ENCODE results near the gene ZNF784.

ZNF784 gene

DNA sequence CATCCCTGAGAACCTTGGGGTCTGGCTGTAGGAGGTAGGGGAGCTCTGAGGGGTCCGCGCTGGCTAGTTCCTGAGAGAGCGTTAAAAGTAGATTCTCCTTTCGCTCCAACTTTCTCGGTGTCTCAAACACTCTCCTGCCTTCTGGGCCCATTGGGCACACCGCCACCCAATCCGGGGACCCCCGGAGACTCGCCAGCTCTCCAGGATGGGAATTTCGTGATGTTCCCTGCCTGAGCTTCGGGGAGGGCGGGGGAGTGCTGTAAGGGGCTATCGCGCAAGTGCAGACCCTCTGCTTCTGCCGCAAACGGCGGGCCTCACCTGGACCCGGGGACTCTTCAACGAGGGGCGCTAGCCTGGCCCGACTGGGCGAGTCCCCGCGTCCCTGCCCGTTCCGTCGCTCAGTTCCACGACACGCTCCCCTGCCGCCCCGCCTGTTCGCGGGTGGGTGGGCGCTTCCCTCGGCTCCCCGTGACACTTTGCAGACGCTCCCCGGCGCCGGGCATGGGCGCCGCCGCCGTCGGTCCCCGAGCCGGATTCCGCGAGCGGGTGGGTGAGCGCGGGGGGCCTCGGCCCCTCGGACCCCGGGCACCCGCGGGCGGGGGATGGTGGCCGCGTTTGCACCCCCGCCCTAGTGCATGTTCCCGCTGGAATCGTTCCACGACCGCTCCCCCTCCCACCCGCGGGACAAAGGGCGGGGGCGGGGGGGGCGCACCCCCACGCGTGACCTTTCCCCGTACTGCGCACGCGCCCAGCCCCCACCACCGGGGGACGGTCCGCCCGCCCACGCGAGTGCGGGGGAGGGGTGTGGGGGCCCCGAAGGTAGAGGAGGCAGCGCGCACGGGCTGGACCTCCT is 23.6 kb upstream of the ZNF784 start, which contains the start of gene CCDC106:
Gene CCDC106 (plus strand): TSS at position 481 of the 853 bp plus-strand sequence. CDS start 835 bp downstream, outside the sequence.
- H4K20me1 ChIP-seq (ENCODE audit: insufficient read depth, low read length): no peaks in the 10 kb centered on the region
- TF ChIP-seq, protein P1, sequence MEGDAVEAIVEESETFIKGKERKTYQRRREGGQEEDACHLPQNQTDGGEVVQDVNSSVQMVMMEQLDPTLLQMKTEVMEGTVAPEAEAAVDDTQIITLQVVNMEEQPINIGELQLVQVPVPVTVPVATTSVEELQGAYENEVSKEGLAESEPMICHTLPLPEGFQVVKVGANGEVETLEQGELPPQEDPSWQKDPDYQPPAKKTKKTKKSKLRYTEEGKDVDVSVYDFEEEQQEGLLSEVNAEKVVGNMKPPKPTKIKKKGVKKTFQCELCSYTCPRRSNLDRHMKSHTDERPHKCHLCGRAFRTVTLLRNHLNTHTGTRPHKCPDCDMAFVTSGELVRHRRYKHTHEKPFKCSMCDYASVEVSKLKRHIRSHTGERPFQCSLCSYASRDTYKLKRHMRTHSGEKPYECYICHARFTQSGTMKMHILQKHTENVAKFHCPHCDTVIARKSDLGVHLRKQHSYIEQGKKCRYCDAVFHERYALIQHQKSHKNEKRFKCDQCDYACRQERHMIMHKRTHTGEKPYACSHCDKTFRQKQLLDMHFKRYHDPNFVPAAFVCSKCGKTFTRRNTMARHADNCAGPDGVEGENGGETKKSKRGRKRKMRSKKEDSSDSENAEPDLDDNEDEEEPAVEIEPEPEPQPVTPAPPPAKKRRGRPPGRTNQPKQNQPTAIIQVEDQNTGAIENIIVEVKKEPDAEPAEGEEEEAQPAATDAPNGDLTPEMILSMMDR (IDR thresholded peaks at IDR 0.05; ENCODE audit: low read length): no peak
- TF ChIP-seq EZH2 (IDR thresholded peaks at IDR 0.05; ENCODE audit: borderline replicate concordance, low read length): no peak
- peak within 1 kb of the TSS; percentile 93 for H3K4me2 ChIP-seq (ENCODE audit: low read length)
- H3K4me3 ChIP-seq (ENCODE audit: low read depth, low read length, poor library complexity, severe bottlenecking): peak within 1 kb of the TSS; percentile 87
- peaks cover 9% of the 10 kb centered on the region; the same call in 1 of the 2 replicates for H3F3A ChIP-seq (ENCODE audit: insufficient read depth, low read length)
- H3K27ac ChIP-seq (ENCODE audit: low read depth, low read length, poor library complexity, severe bottlenecking): peak within 1 kb of the TSS; percentile 94
- H3K79me2 ChIP-seq (ENCODE audit: insufficient read depth, low read length): peaks cover 10% of the 10 kb centered on the region
- H3K4me1 ChIP-seq (ENCODE audit: insufficient read depth, low read length, severe bottlenecking): peaks cover 48% of the 10 kb centered on the region
- H3K9me2 ChIP-seq (ENCODE audit: low read depth, low read length): no peaks in the 10 kb centered on the region
- peak within 1 kb of the TSS; percentile 93 for H3K9ac ChIP-seq (ENCODE audit: low read length)
- no peak within 1 kb of the TSS for H2AFZ ChIP-seq (ENCODE audit: low read length)
- H3K36me3 ChIP-seq (ENCODE audit: insufficient read depth, low read length): peaks cover 37% of the 10 kb centered on the region
- no peaks in the 10 kb centered on the region for H3K27me3 ChIP-seq (ENCODE audit: insufficient read depth, low read length)
- H3K9me3 ChIP-seq (ENCODE audit: low read length): no peaks in the 10 kb centered on the region

DNA sequence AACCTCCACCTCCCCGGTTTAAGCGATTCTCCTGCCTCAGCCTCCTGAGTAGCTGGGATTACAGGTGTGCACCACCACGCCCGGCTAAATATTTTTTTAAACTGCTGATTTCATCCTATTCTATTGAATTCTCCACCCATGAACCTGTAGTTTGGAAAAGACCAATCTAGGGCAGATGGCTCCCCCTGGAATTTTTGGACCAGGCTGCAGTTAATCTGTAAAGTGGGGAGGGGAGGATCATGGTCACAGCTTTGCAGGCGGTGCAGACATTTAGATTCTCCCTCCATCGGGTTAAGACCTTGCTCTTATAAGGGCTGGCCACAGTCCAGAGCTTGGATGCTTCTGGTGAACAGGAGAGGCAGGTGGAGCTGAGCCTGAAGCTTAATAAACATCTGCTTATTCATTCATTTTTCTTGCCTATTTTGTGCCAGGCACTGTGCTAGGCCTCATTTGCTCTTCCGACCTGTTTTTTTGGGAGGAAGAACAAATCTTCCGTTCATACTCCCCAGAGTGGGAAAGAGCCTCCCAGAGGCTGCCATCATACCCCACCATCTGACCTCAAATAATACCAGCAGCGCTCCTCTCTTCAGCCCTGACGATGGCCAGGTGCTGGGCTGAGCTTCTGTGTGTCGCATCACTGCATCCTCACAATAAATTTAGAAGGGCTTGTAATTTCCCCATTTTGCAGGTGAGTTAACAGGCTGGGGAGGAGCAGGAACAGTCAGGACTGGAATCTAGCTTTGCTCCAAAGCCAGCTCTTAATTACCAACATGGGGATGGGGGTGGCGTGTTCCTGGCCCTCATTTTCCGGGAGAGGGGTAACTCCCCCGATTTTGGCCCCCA is 22.7 kb upstream of the ZNF784 start:
- peaks cover 56% of the 10 kb centered on the region for H3K4me1 ChIP-seq (ENCODE audit: insufficient read depth, low read length, severe bottlenecking)

GRCh38 chr19:55645512-55645881 is 21.1 kb upstream of the ZNF784 start:
- Histone ChIP-seq H3F3A (ENCODE audit: insufficient read depth, low read length) (peaks cover 9% of the 10 kb centered on the region; the same call in 1 of the 2 replicates), H3K27ac (ENCODE audit: low read depth, low read length, poor library complexity, severe bottlenecking) (peak overlapping the region; percentile 94), H3K4me3 (ENCODE audit: low read depth, low read length, poor library complexity, severe bottlenecking) (peak overlapping the region; percentile 89), H3K79me2 (ENCODE audit: insufficient read depth, low read length) (peaks cover 10% of the 10 kb centered on the region), H4K20me1 (ENCODE audit: insufficient read depth, low read length) (no peaks in the 10 kb centered on the region), H3K9me2 (ENCODE audit: low read depth, low read length) (no peaks in the 10 kb centered on the region), H3K27me3 (ENCODE audit: insufficient read depth, low read length) (no peaks in the 10 kb centered on the region), H3K9me3 (ENCODE audit: low read length) (no peaks in the 10 kb centered on the region), H3K9ac (ENCODE audit: low read length) (peak overlapping the region; percentile 96; the same call in 1 of the 2 replicates), H3K4me2 (ENCODE audit: low read length) (peak overlapping the region; percentile 87), H3K4me1 (ENCODE audit: insufficient read depth, low read length, severe bottlenecking) (peaks cover 60% of the 10 kb centered on the region), H3K36me3 (ENCODE audit: insufficient read depth, low read length) (peaks cover 25% of the 10 kb centered on the region), H2AFZ (ENCODE audit: low read length) (no peak overlapping the region)
- no peak for TF ChIP-seq EZH2 (IDR thresholded peaks at IDR 0.05; ENCODE audit: borderline replicate concordance, low read length)
- TF ChIP-seq, protein P1 (IDR thresholded peaks at IDR 0.05; ENCODE audit: low read length): no peak

More for the DNA sequence above, 22.7 kb upstream of the ZNF784 start:
- Histone ChIP-seq H3K36me3 (ENCODE audit: insufficient read depth, low read length) (peaks cover 28% of the 10 kb centered on the region), H3K79me2 (ENCODE audit: insufficient read depth, low read length) (peaks cover 10% of the 10 kb centered on the region), H3K9me2 (ENCODE audit: low read depth, low read length) (no peaks in the 10 kb centered on the region), H4K20me1 (ENCODE audit: insufficient read depth, low read length) (no peaks in the 10 kb centered on the region), H3F3A (ENCODE audit: insufficient read depth, low read length) (peaks cover 9% of the 10 kb centered on the region; the same call in 1 of the 2 replicates), H3K4me2 (ENCODE audit: low read length) (peak overlapping the region; percentile 93), H3K9ac (ENCODE audit: low read length) (peak overlapping the region; percentile 93), H3K9me3 (ENCODE audit: low read length) (no peaks in the 10 kb centered on the region), H3K4me3 (ENCODE audit: low read depth, low read length, poor library complexity, severe bottlenecking) (peak overlapping the region; percentile 87), H3K27me3 (ENCODE audit: insufficient read depth, low read length) (no peaks in the 10 kb centered on the region), H3K27ac (ENCODE audit: low read depth, low read length, poor library complexity, severe bottlenecking) (peak overlapping the region; percentile 94), H2AFZ (ENCODE audit: low read length) (no peak overlapping the region)
- TF ChIP-seq, protein P1 (IDR thresholded peaks at IDR 0.05; ENCODE audit: low read length): no peak
- TF ChIP-seq EZH2 (IDR thresholded peaks at IDR 0.05; ENCODE audit: borderline replicate concordance, low read length): no peak
